ENCODE results near the gene FPR1. TPM values are rescaled to one million over a fixed set of nuclear protein-coding genes. Genes with fewer than 3 reads are reported as not detected.

The FPR1 gene
- total and polyA plus RNA-seq, 2 of the 8 experiments (the other 6 are each of a cell fraction or from before 2014, with no cell fraction given) = 0.11 TPM; not detected in 1

GRCh38 chr19:51760697-51761356 lies 9.1 kb upstream of the FPR1 start, which contains the start of gene FPR2:
Gene FPR2, plus strand, starts transcription at chr19:51761180. Its CDS starts 7,479 bp downstream, at chr19:51768659.
- Histone ChIP-seq H4K8ac (ENCODE audit: extremely low read depth, insufficient read depth, low read length) (no peak within 1 kb of the TSS; the same call in 1 of the 2 replicates), H3K23ac (ENCODE audit: insufficient read length) (no peak within 1 kb of the TSS), H3K23me2 (ENCODE audit: low read depth, low read length) (no peaks in the 10 kb centered on the region), H2AFZ (ENCODE audit: low read length) (no peak within 1 kb of the TSS; the same call in 1 of the 2 replicates), H3K4me3 (ENCODE audit: extremely low read depth in 1 of 4, insufficient read depth in 2 of 4, low read depth in 3 of 4, low read length in 4 of 4) (no peak within 1 kb of the TSS), H2BK15ac (ENCODE audit: low read length) (no peak within 1 kb of the TSS), H4K5ac (ENCODE audit: insufficient read length, low read depth, low read length) (no peak within 1 kb of the TSS), H3K4me2 (ENCODE audit: insufficient read depth in 1 of 2, low read depth in 2 of 2, low read length in 2 of 2) (no peak within 1 kb of the TSS; a peak in 1 of 4 replicates), H4K91ac (replicated peaks; ENCODE audit: insufficient read length, low read length) (no peak within 1 kb of the TSS), H3K27me3 (replicated peaks in 1 of 4; ENCODE audit: control insufficient read depth in 3 of 4, extremely low read depth in 1 of 4, insufficient read depth in 3 of 4, low read length in 3 of 4) (no peaks in the 10 kb centered on the region), H2BK12ac (ENCODE audit: low read depth, low read length) (0 out of 2 replicates have a peak within 1 kb of the TSS, but pooled peaks have one; percentile 39), H3K18ac (ENCODE audit: extremely low read depth, low read length) (no peak within 1 kb of the TSS), H3K56ac (replicated peaks; ENCODE audit: insufficient read length, low read depth, low read length) (no peak within 1 kb of the TSS), H3K9ac (replicated peaks in 1 of 4; ENCODE audit: extremely low read depth in 1 of 4, low read depth in 3 of 4, low read length in 3 of 4) (no peak within 1 kb of the TSS), H2AK5ac (ENCODE audit: low read depth, low read length) (no peak within 1 kb of the TSS), H3K79me1 (ENCODE audit: low read depth, low read length) (no peaks in the 10 kb centered on the region), H3K79me2 (ENCODE audit: control insufficient read depth in 1 of 2, insufficient read depth in 2 of 2, low read length in 2 of 2) (no peaks in the 10 kb centered on the region), H2BK20ac (ENCODE audit: low read length) (no peak within 1 kb of the TSS), H3K4ac (replicated peaks; ENCODE audit: insufficient read length, low read depth, low read length) (no peak within 1 kb of the TSS), H3K14ac (ENCODE audit: insufficient read length) (no peak within 1 kb of the TSS), H3K27ac (ENCODE audit: low read depth, low read length) (no peak within 1 kb of the TSS), H2BK5ac (ENCODE audit: low read depth, low read length) (no peak within 1 kb of the TSS), H2BK120ac (replicated peaks; ENCODE audit: low read depth, low read length) (no peak within 1 kb of the TSS), H3K4me1 (replicated peaks in 1 of 4; ENCODE audit: control insufficient read depth in 3 of 4, insufficient read depth in 4 of 4, low read length in 3 of 4) (peaks cover 0 to 3% (median 1%) of the 10 kb centered on the region in 4 experiments; a peak in 1 of 7 replicates), H3K36me3 (ENCODE audit: control insufficient read depth in 2 of 4, insufficient read depth in 4 of 4, low read length in 3 of 4) (no peaks in the 10 kb centered on the region), H4K20me1 (replicated peaks in 1 of 2; ENCODE audit: control insufficient read depth in 1 of 2, insufficient read depth in 2 of 2, low read length in 2 of 2) (no peaks in the 10 kb centered on the region), H3K9me3 (ENCODE audit: insufficient read depth in 2 of 2, low read depth in 1 of 2, low read length in 1 of 2) (peaks cover 6 to 10% of the 10 kb centered on the region in 2 experiments)
- TF ChIP-seq RXRA (IDR thresholded peaks at IDR 0.05; ENCODE audit: insufficient read depth, low read depth, low read length) (no peak), SUZ12 (IDR thresholded peaks at IDR 0.05; ENCODE audit: low read length) (no peak)
- ChIA-PET CTCF (ENCODE audit: partially characterized antibody) (interaction anchor here (0.8 kb wide), 1 partner anchor 140 kb away, joined by 3 read pairs; no protein-coding TSS in a partner anchor), POLR2A (ENCODE audit: partially characterized antibody) (interaction anchor here (1.3 kb wide), 1 partner anchor 32 kb away, joined by 3 read pairs; no protein-coding TSS in a partner anchor)
- FAIRE-seq = no peak
- WGBS, 2 experiments (ENCODE audit: extremely low coverage in 1 of 2, insufficient coverage in 1 of 2, insufficient read length in 1 of 2, insufficient replicate concordance in 2 of 2, low coverage in 1 of 2, low lambda C conversion rate in 2 of 2, missing lambda C conversion rate in 1 of 2) = 66% methylated on average over 8 of the region's 8 CpGs; no CpG with 5 or more reads in 1 of the 2 experiments
- DNase-seq (ENCODE audit: low read depth in 1 of 2, low spot score in 2 of 2) = no peak
